ENCODE results near the gene NTF4.
A peak's percentile ranks its signal among the peaks of the same experiment; 100 is the strongest.
"Not testable (repeated sequence)": the region's sequence is repeated elsewhere in the genome, so short reads cannot be mapped to it uniquely, and the experiment has no call there.

The NTF4 gene

DNA sequence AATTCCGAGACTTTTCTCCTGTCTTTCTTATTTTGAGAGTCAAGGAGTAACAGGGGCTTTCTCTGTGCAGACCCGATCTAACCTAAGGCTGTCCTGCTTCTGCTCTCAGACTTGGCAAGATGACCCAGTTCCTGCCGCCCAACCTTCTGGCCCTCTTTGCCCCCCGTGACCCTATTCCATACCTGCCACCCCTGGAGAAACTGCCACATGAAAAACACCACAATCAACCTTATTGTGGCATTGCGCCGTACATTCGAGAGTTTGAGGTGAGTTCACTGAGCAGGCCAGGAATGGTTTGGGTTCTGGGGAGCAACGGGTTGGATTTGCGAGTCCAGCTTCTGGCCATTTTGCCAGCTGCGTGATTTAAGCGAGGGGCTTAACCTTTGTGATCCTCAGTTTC lies 21.7 kb upstream of the NTF4 start:
- no peak for DNase-seq

DNA sequence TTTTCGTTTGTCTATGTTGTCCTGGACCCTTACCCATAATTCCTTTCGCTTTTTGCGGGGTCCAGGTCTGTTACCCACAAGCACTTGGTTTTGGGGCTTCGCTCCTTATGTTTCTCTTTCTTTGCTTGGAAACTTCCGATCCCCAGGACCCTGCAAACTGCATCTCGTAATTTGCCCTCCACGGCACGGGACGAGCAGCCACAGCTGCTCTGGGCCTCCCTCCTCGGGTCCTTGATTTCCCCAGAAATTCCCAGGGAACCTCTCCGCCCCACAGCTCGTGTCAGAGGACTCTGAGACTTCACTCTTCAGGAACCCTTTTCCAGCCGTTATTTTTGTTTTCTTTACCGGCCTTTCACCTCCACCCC lies 21.2 kb upstream of the NTF4 start:
- DNase-seq, result no peak

DNA sequence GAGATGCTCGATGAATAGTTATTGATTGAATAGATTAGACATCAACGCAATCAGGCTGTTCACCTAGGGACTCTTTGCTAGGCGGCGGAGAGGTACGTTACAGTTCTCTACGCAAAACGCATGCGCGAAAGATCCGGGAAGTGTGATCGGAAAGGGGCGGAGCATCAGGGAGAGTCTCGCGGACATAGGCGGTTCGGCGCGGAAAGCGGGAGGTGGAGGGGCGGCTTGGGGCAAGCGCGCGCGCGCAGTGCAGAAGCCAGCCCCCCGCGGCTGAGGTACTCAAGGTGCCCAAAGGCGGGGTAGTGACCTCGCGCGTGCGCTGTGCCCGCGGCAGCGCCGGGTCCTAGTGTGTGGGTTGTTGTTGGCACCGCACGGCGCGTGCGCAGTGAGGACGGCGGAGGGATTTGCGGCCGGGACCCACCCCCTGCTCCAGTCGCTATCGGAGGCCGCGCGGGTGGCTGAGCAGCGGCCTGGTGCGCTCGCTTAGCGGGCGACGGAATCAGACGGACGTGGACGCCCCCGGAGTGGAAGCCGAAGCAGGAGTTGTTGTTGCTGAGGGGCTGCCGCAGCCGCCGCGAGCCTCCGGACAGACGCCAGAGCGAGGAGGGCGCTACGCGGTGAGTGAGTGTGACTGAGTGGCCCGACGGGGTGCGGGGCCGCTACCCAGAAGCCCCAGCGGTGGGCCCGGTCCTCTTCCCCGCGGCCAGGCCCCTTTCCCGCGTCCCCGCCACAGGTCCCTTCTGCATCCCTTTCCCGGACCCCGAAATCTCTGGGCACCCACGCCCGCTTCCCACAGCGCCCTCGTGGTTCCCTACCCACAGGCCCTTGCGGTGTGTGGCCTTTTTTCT lies 20.6 kb upstream of the NTF4 start, which contains the start of gene SNRNP70:
Gene SNRNP70 (plus strand): TSS at position 432 of the 848 bp plus-strand sequence. CDS start 964 bp downstream, outside the sequence.
- peak; percentile 96 to 99 for DNase-seq

DNA sequence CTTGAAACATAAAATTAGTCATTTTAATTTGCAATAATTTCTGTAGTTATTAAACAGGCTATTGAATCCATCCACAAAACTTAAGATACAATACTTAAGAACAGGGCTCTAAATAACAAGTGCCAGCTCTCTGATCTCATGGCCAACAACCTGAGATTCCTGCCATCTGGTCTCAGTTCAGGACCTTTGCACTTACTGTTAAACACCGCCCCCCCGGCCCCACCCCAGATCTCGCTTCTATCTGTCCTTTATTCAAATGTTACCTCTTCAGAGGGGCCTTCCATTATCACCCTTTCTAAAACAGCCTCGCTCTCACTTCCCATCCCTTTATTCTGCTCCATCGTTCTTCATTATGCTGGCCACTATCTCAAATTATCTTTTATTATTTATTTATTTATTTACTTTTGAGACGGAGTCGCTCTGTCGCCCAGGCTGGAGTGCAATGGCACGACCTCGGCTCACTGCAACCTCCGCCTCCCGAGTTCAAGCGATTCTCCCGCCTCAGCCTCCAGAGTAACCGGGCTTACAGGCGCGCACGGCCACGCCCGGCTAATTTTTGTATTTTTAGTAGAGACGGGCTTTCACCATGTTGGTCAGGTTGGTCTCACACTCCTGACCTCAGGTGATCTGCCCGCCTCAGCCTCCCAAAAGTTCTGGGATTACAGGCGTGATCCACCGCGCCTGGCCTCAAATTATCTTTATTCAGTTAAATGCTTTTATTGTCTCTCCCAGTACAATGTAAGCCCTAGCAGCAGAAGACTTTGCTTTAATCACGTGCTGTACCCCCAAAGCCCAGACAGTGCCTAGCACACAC lies 19.8 kb upstream of the NTF4 start:
- no peak for DNase-seq

- no peak for DNase-seq
These were observed 16.7 kb upstream of the NTF4 start for GRCh38 chr19:49081273-49081672.

- no peak for DNase-seq
These were observed 15.8 kb upstream of the NTF4 start for GRCh38 chr19:49080392-49080791.

DNA sequence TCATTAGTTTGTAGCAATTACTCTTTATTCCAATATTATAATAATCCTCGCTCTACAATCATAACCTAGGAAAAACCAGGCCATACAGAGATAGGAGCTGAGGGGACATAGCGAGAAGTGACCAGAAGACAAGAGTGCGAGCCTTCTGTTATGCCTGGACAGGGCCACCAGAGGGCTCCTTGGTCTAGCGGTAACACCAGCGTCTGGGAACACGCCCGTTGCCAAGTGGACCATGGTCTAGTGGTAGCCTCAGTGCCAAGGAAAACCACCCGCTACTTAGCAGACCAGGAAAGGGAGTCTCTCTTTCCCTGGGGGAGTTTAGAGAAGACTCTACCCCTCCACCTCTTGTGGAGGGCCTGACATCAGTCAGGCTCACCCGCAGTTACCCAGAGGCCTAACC lies 10.3 kb upstream of the NTF4 start:
- DNase-seq, result not testable (repeated sequence)

DNA sequence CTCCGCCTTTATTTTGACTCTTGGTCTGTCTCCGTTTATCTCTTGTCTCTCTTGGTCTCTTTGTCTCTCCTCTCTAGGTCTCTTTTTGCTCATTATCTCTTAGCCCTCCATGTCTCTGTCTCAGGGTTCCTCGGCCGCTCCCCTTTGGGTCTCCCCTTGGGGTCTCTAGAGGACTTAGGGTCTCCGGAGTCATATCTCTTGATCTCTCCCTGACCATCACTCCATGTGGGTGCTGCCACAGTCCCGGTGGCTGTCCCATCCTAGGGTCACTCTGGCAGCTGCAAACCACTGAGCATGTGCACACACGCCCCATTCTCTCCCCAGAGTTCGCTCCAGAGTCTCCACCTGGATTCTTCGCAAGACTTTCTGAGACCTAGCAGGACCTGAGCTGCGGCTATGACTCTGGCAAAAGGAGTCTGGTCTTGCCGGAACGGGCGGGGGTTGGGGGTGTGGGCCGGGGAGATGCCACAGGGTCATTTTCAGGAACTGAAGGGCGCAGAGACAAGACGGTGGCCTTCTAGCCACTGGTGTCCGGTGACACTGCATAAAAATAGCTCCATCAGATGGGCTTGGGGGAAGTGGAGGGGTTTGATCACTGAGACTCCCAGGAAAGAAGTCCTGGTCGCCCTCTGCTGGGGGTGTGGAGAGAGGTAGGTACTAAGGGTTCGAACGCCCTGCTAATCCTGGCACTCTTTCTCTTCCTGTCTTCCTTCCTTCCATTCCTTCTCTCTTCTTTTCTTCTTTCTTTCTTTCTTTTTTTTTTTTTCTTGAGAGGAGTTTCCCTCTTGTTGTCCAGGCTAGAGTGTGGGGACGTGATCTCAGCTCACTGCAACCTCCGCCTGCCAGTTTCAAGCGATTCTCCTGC lies 9.1 kb upstream of the NTF4 start:
- no peak for DNase-seq

GRCh38 chr19:49071860-49072547 lies 7.4 kb upstream of the NTF4 start:
- peak in 1 of 2 experiments; percentile 23 for DNase-seq

DNA sequence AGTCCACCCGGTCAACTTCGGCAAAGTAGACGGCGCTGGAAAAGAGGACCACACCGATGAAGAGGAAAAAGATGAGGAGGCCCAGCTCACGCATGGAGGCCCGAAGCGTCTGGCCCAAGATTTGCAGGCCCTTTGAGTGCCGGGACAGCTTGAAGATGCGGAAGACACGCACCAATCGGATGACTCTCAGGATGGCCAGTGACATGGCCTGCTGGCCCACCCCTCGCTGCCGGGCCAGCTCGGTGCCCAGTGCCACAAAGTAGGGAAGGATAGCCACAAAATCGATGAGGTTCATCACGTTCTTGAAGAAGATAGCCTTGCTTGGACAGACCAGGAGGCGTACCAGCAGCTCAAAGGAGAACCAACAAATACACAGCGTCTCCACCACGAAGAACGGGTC lies 5.8 kb upstream of the NTF4 start:
- DNase-seq, result no peak

DNA sequence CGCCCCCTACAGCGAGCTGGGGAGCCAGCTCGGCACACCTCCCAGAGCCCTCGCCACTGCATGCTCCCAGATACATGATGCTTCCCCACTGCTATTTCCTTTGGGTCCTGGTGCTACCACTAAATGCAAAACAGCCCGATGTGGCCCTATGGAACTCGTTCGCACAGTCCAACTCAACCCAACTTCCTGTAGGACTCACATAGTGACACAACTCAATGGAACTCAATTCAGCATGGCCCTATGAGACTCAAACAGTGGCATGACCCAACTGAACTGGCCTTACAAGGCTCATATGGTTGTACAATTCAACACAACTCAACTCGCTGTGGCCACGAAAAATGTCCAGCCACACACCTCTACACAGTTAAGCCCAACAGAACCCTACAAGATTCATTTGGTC lies 4.4 kb upstream of the NTF4 start:
- no peak for DNase-seq

DNA sequence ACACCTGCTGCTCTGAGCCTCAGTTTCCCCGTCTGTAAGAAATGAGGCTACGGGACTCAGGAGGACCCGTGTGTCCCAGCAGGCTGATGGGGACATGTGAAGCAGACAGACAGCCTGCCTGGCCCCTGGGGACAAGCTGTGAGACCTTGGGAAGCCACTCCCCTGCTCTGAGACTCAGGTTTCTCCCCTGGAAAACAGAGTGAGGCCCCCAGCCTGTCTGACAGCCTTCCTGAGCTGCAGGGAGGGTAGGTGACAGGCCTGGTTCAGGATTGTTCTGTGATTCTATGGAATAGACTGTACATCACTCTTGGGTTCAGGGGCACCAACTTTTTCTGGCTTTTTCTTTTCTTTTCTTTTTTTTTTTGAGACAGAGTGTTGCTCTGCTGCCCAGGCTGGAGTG lies 2.9 kb upstream of the NTF4 start:
- no peak for DNase-seq

GRCh38 chr19:49065905-49066512 lies 1.4 kb upstream of the NTF4 start:
- DNase-seq, result no peak

DNA sequence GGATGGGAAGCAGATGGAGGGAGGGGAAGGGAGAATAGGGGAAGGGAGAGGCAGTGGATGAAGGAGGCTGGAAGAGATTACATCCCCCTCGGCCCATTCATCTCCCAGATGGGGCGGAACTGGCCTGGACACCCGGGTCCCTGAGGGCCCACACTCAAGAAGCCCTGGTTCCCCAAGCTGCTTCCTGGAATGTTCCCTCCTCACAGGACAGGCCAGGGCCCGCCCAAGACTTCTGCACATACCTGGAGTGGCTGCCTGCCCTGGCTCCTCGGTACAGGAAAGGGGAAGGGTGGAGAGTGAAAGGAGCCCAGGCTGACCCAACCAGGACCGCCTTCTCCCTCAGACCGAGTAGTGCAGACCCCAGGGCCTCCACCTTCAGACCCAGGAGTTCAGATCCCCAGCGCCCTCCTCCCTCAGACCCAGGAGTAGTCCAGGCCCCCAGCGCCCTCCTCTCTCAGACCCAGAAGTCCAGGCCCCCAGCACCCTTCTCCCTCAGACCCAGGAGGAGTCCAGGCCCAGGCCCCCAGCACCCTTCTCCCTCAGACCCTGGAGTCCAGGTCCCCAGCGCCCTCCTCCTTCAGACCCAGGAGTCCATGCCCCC lies 489 bp downstream of the NTF4 start:
- no peak for DNase-seq

GRCh38 chr19:49061445-49061844 lies 3.2 kb downstream of the NTF4 start:
- DNase-seq, result no peak

DNA sequence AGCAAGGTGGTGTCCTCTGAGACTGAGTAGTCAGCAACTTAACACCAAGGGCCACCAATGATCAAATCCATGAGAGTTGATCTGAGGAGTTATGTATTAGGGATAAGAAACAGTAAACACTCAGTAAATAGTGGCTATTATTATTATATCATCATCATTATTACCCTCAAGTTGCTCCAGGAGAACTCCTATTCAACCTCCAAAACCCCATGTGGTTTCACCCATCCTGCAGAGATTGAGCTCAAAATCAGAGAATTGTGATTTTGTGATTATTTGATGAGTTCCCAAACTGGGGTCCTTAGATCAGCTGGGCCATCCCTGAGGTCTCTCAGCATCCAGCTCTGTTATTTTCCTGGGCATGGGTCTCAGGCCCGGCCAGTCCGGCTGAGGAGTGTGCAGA lies 3.6 kb downstream of the NTF4 start:
- no peak for DNase-seq

GRCh38 chr19:49059053-49059452 lies 5.6 kb downstream of the NTF4 start:
- no peak for DNase-seq

GRCh38 chr19:49058562-49058961 lies 6.1 kb downstream of the NTF4 start:
- no peak for DNase-seq

- DNase-seq, result peak; percentile 18 to 32
These were observed 6.9 kb downstream of the NTF4 start, which contains the start of gene CGB7 for GRCh38 chr19:49057636-49058234. Gene CGB7 (minus strand): TSS chr19:49057749. CDS start chr19:49055375, 2,374 bp downstream.

GRCh38 chr19:49056902-49057596 lies 7.6 kb downstream of the NTF4 start:
- DNase-seq, result not testable (repeated sequence)

Measured in activated CD4-positive, alpha-beta T cell treated with anti-CD3 and anti-CD28 coated beads, Interleukin-2, amount 50 U/mL, for 4 hours (primary cell).